ENCODE data around the gene VCL.

The VCL gene

GRCh38 chr10:73967022-73967429, 30.9 kb upstream of the VCL start:
- TF ChIP-seq CTCF (IDR thresholded peaks at IDR 0.05) (no peak), ZFX (IDR thresholded peaks at IDR 0.05; ENCODE audit: borderline replicate concordance) (no peak)
- no peak overlapping the region for H3K27ac ChIP-seq

- TF ChIP-seq CTCF (IDR thresholded peaks at IDR 0.05) (no peak), ZFX (IDR thresholded peaks at IDR 0.05; ENCODE audit: borderline replicate concordance) (no peak)
- H3K27ac ChIP-seq, result no peak overlapping the region
Observed at GRCh38 chr10:73967544-73967943, 30.4 kb upstream of the VCL start.

GRCh38 chr10:73968098-73968521, 29.8 kb upstream of the VCL start:
- no peak for TF ChIP-seq ZFX (IDR thresholded peaks at IDR 0.05; ENCODE audit: borderline replicate concordance)
- TF ChIP-seq CTCF (IDR thresholded peaks at IDR 0.05), result no peak
- H3K27ac ChIP-seq, result no peak overlapping the region

GRCh38 chr10:73969224-73969841, 28.6 kb upstream of the VCL start:
- no peak for TF ChIP-seq ZFX (IDR thresholded peaks at IDR 0.05; ENCODE audit: borderline replicate concordance)
- TF ChIP-seq CTCF (IDR thresholded peaks at IDR 0.05), result no peak
- H3K27ac ChIP-seq, result no peak overlapping the region

- TF ChIP-seq CTCF (IDR thresholded peaks at IDR 0.05) (no peak), ZFX (IDR thresholded peaks at IDR 0.05; ENCODE audit: borderline replicate concordance) (no peak)
- no peak overlapping the region for H3K27ac ChIP-seq
Observed at GRCh38 chr10:73970845-73971244, 27.1 kb upstream of the VCL start.

- TF ChIP-seq ZFX (IDR thresholded peaks at IDR 0.05; ENCODE audit: borderline replicate concordance), result no peak
- no peak for TF ChIP-seq CTCF (IDR thresholded peaks at IDR 0.05)
- H3K27ac ChIP-seq, result no peak overlapping the region
Observed at GRCh38 chr10:73971636-73972354, 26.1 kb upstream of the VCL start.

GRCh38 chr10:73973427-73973826, 24.5 kb upstream of the VCL start:
- TF ChIP-seq CTCF (IDR thresholded peaks at IDR 0.05) (no peak), ZFX (IDR thresholded peaks at IDR 0.05; ENCODE audit: borderline replicate concordance) (no peak)
- H3K27ac ChIP-seq, result no peak overlapping the region

Measured in 22Rv1 (cell line).